Tibial nerve (tissue), 4 donors: ENCODE measurements around the gene THSD4.
A peak's percentile ranks its signal among the peaks of the same experiment; 100 is the strongest.

Experiments used
- EP300 ChIP-seq, 2 donors: sonication (generic); formaldehyde crosslinking; IDR thresholded peaks; one replicate each; pipeline ENCODE4 v1.6.1; 2017; ENCODE audit warnings: antibody characterized with exemption in 2 of 2, mild to moderate bottlenecking in 1 of 2
- POLR2A ChIP-seq, 2 donors: fragments of 450-650 bp; IDR thresholded peaks; one replicate each; pipeline ENCODE4 v1.6.1; 2017; ENCODE audit warnings: antibody characterized with exemption in 2 of 2, mild to moderate bottlenecking in 2 of 2, moderate library complexity in 2 of 2
- TF ChIP-seq, protein P1 (sequence below), 5 experiments: fragments of 200-600 bp in 3 of 5; fragments of 450-650 bp in 2 of 5; sonication (generic) in 3 of 5; IDR thresholded peaks; one replicate each; pipeline ENCODE4 v1.5.1; 2016 to 2019; ENCODE audit warnings: antibody characterized with exemption in 5 of 5, mild to moderate bottlenecking in 3 of 5, moderate library complexity in 2 of 5

DNA sequence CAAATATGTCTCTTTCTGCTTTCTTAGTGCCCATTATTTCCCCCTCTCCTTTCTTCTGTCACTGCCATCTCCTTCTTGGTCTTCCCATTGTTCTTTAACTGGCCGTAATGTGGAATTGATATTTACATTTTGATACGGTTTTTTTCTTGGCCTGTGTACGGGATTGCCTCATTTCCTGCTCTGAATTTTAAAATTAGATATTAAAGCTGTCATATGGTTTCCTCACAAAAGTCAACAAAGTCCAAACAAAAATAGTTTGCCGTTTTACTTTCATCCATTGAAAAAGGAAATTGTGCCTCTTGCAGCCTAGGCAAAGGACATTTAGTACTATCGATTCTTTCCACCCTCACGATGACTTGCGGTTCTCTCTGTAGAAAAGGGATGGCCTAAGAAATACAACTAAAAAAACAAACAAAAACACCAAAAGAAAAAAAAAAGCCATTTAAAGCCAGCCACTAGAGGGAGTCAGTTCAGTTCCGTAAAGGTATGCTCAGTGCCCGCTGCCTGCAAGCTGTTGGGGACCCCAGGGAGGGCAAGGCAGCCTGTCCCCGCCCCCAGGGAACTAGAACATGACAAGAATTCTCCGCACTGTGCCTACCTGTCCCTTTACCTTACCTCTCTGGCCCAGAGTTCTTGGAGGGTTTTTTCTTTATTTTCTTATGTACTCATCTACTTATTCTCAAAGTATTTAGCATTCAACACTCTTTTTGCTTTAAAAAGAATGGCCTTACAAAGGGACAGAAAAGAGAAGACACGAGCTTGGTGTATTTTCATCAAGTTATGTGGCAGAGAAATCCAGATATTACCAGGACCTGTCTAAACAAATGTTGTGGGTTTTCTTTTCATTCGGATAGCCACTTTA is 665.1 kb downstream of the THSD4 start:
- TF ChIP-seq EP300 (IDR thresholded peaks at IDR 0.05) (no peak), POLR2A (IDR thresholded peaks at IDR 0.05) (no peak)
- TF ChIP-seq, protein P1, sequence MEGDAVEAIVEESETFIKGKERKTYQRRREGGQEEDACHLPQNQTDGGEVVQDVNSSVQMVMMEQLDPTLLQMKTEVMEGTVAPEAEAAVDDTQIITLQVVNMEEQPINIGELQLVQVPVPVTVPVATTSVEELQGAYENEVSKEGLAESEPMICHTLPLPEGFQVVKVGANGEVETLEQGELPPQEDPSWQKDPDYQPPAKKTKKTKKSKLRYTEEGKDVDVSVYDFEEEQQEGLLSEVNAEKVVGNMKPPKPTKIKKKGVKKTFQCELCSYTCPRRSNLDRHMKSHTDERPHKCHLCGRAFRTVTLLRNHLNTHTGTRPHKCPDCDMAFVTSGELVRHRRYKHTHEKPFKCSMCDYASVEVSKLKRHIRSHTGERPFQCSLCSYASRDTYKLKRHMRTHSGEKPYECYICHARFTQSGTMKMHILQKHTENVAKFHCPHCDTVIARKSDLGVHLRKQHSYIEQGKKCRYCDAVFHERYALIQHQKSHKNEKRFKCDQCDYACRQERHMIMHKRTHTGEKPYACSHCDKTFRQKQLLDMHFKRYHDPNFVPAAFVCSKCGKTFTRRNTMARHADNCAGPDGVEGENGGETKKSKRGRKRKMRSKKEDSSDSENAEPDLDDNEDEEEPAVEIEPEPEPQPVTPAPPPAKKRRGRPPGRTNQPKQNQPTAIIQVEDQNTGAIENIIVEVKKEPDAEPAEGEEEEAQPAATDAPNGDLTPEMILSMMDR (IDR thresholded peaks at IDR 0.05) = peak; percentile 59 to 85 (median 63)
